Astrocyte of the spinal cord (primary cell): Measurements from ENCODE around the gene SV2A.

ENCODE experiments used
- DNase-seq: peaks from one replicate; pipeline ENCODE4 v3.0.0; 2011; ENCODE audit warnings: low read depth, low spot score
- H3K4me3 ChIP-seq: 2 replicates; pipeline ENCODE4 v1.5.1; 2011; ENCODE audit warnings: low read depth, mild to moderate bottlenecking, low read length, moderate library complexity
- in situ Hi-C: cut with HindIII; loops from 2 replicates; pipeline ENCODE4 v1.10.0; 2017; ENCODE audit warnings: low sequenced_read_pairs
- TF ChIP-seq, protein P1 (sequence below): IDR thresholded peaks from 2 replicates; pipeline ENCODE4 v1.5.1; 2012; ENCODE audit warnings: low read depth, mild to moderate bottlenecking, low read length, inconsistent platforms

SV2A gene

GRCh38 chr1:149931212-149931790 lies 13.7 kb upstream of the SV2A start:
- no peak for DNase-seq
- in situ Hi-C loops, result no loop called here
- H3K4me3 ChIP-seq, result no peak overlapping the region
- TF ChIP-seq, protein P1, sequence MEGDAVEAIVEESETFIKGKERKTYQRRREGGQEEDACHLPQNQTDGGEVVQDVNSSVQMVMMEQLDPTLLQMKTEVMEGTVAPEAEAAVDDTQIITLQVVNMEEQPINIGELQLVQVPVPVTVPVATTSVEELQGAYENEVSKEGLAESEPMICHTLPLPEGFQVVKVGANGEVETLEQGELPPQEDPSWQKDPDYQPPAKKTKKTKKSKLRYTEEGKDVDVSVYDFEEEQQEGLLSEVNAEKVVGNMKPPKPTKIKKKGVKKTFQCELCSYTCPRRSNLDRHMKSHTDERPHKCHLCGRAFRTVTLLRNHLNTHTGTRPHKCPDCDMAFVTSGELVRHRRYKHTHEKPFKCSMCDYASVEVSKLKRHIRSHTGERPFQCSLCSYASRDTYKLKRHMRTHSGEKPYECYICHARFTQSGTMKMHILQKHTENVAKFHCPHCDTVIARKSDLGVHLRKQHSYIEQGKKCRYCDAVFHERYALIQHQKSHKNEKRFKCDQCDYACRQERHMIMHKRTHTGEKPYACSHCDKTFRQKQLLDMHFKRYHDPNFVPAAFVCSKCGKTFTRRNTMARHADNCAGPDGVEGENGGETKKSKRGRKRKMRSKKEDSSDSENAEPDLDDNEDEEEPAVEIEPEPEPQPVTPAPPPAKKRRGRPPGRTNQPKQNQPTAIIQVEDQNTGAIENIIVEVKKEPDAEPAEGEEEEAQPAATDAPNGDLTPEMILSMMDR, result no peak

DNA sequence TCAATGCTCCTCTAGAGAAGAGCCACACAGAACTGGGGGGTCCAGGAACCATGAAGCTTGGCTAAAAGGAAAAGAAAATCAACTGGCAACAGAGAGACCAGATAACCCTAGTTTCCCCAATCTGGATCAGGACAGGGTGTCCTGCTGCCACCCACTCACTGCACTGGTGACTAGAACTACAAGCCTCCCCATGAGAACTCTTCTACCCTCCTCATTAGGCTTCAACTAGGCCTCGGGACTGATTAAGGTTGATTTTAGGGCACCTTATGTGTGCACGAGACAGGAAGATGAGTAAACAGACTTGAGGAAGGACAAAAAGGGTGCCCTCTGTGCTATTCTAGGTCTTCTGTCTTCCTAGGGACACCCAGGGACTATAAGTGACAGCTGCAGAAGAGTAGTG lies 12.2 kb upstream of the SV2A start:
- TF ChIP-seq, protein P1, result no peak
- in situ Hi-C loops, result no loop called here
- DNase-seq, result no peak

DNA sequence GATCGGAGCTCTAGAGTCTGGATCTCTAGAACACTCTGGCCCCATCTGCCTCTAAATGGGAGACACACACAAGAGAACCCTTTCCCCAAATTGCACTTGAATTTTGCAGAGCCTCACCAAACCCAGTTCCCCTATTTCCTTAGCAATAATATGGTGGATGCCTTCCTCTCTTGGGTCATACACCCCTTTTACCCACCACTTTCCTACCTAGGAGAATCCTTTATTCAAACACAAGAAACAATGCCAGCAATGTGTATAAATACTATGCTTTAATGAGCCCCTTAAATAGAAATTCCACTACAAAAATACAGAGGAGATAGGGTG lies 10.7 kb upstream of the SV2A start:
- DNase-seq, result no peak
- H3K4me3 ChIP-seq, result peak overlapping the region; percentile 87
- TF ChIP-seq, protein P1, result no peak
- in situ Hi-C loops, result no loop called here

More for the DNA sequence above, 12.2 kb upstream of the SV2A start:
- H3K4me3 ChIP-seq, result no peak overlapping the region

DNA sequence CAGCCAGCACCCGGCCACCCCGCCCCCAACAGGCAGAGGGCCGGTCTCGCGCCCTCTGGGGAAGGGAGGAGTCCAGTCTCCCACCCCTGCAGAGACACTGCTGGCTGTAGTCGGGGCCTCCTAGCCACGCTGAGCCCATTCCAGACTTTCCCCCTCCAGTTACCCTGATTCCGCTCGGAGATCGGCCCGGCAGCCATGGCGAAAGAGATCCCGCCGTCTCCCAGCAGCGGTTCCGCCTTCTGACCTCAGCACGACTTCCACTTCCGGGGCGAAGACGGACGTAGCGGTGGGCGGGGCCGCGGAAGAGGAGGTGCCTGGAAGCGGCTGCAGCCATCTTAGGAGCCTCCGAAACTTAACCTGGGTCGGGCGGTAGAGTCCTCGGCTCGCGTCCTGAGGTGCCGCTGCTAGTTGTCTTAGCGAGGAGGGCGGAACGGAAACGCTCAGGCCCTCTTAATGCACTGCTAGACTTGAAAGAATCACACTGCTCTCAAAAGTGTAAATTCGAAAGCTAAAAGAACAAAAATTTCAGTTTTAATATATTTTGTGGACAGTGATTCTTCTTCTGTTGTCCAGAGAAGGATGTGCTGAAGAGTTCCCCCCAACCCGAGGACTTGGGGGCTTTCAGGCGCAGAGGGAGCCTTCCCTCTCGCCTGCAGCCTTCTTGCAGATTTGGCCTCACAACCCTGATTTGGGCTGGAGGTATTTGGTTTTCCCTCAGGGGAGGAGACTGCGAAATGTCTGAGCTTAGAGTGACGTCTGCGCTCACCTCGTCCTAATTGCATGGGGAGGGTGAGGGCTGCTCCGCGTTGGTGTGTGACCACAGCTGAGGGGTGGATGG lies 10.1 kb upstream of the SV2A start, which contains the start of gene SF3B4:
Gene SF3B4 (minus strand): TSS at position 241 of the 838 bp plus-strand sequence. CDS start 44 bp downstream, at position 197.
- peak within 1 kb of the TSS; percentile 87 for H3K4me3 ChIP-seq
- TF ChIP-seq, protein P1, result no peak
- in situ Hi-C loops, result no loop called here
- DNase-seq, result peak; percentile 94

DNA sequence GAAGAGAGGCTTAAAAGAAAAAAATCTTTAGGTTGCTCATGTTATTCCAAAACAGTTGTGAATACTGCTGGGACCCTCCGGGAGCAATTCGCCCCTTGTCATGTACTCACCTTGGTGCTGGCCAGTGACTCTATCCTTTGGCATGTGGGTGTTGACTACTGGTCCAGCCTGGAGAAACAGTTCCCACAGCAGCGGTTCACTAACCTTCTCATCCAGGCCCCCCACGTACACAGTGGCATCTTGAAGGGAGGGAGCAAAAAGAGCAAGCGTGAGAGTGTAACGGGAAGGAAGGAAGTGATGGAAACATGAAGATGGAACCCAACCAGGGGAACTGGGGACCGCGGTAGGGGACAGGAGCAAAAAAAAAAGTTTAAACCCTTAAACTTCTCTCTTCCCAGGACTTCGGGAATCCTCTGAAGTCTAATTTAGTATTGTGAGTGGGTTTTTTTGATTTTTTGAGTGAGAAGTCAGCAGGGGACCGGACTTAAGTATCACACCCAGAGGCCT lies 9.5 kb upstream of the SV2A start:
- DNase-seq, result no peak
- H3K4me3 ChIP-seq, result peak overlapping the region; percentile 87
- in situ Hi-C loops, result no loop called here
- TF ChIP-seq, protein P1, result no peak

DNA sequence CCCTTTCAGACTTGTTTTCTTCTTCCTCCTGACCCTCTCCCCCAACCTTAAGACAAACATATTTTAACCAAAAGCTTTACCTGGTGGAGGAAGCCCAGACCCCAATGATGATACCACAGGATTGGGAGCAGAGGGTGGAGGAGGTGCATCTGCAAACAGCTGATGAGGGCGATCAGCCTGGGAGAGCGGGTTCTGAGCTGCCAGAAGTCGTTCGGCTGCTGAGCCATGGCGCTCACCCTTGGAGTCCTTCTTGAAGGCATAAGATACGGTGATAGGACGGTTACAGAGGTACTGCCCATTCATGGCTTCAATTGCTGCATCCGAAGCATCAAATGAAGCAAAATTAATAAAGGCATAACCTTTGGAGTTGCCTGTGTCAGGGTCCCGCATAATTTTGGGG lies 8.7 kb upstream of the SV2A start:
- no peak overlapping the region for H3K4me3 ChIP-seq
- TF ChIP-seq, protein P1, result no peak
- in situ Hi-C loops, result no loop called here
- DNase-seq, result no peak
